ENCODE results near the gene BPIFB1.

BPIFB1 gene

GRCh38 chr20:33282196-33282934 lies 649 bp upstream of the BPIFB1 start:
- CTCF ChIA-PET = no interaction called here
- peaks cover 0 to 16% (median 7%) of the 10 kb centered on the region in 5 experiments for H3K27me3 ChIP-seq (replicated peaks in 2 of 5; ENCODE audit: control insufficient read depth in 4 of 5, insufficient read depth in 5 of 5, low read length in 4 of 5)
- DNase-seq = no peak

GRCh38 chr20:33284284-33284683 lies 1.3 kb downstream of the BPIFB1 start:
- Histone ChIP-seq H3K36me3 (ENCODE audit: control insufficient read depth in 4 of 4, insufficient read depth in 4 of 4, low read length in 3 of 4) (no peaks in the 10 kb centered on the region), H3K4me3 (ENCODE audit: control insufficient read depth in 1 of 7, extremely low read depth in 1 of 7, insufficient read depth in 4 of 7, low read depth in 2 of 7, low read length in 6 of 7) (no peak overlapping the region), H3K9me3 (ENCODE audit: control extremely low read depth in 1 of 5, control insufficient read depth in 4 of 5, insufficient read depth in 2 of 5, low read depth in 1 of 5, low read length in 4 of 5) (no peaks in the 10 kb centered on the region), H3K27me3 (replicated peaks in 2 of 5; ENCODE audit: control insufficient read depth in 4 of 5, insufficient read depth in 5 of 5, low read length in 4 of 5) (peaks cover 0 to 22% (median 9%) of the 10 kb centered on the region in 5 experiments), H3K27ac (ENCODE audit: insufficient read depth in 1 of 2, low read depth in 1 of 2, low read length in 2 of 2, poor library complexity in 1 of 2, severe bottlenecking in 2 of 2) (no peak overlapping the region), H3K4me1 (ENCODE audit: control extremely low read depth in 1 of 4, control insufficient read depth in 4 of 4, insufficient read depth in 4 of 4, low read length in 3 of 4) (no peaks in the 10 kb centered on the region)
- CTCF ChIA-PET = no interaction called here
- DNase-seq = no peak
- WGBS (ENCODE audit: insufficient coverage) = 95% methylated on average over 4 of the region's 4 CpGs
- POLR2A ChIA-PET = no interaction called here

More at GRCh38 chr20:33282196-33282934, 649 bp upstream of the BPIFB1 start:
- Histone ChIP-seq H3K27ac (ENCODE audit: insufficient read depth in 1 of 2, low read depth in 1 of 2, low read length in 2 of 2, poor library complexity in 1 of 2, severe bottlenecking in 2 of 2) (no peak overlapping the region), H3K4me3 (ENCODE audit: control insufficient read depth in 1 of 7, extremely low read depth in 1 of 7, insufficient read depth in 4 of 7, low read depth in 2 of 7, low read length in 6 of 7) (no peak overlapping the region), H3K36me3 (ENCODE audit: control insufficient read depth in 4 of 4, insufficient read depth in 4 of 4, low read length in 3 of 4) (no peaks in the 10 kb centered on the region), H3K4me1 (ENCODE audit: control extremely low read depth in 1 of 4, control insufficient read depth in 4 of 4, insufficient read depth in 4 of 4, low read length in 3 of 4) (no peaks in the 10 kb centered on the region), H3K9me3 (ENCODE audit: control extremely low read depth in 1 of 5, control insufficient read depth in 4 of 5, insufficient read depth in 2 of 5, low read depth in 1 of 5, low read length in 4 of 5) (no peaks in the 10 kb centered on the region)
- 96% methylated on average over 7 of the region's 8 CpGs for WGBS (ENCODE audit: insufficient coverage)
- POLR2A ChIA-PET = no interaction called here

GRCh38 chr20:33284937-33285336 lies 1.9 kb downstream of the BPIFB1 start:
- 68% methylated on average over 2 of the region's 2 CpGs for WGBS (ENCODE audit: insufficient coverage)
- CTCF ChIA-PET = interaction anchor here (1.0 to 1.5 kb wide), 2 partner anchors 15 to 29 kb away, joined by 3 read pairs; no protein-coding TSS in a partner anchor

GRCh38 chr20:33285861-33286495 lies 3.0 kb downstream of the BPIFB1 start:
- no peak overlapping the region for H3K27ac ChIP-seq (ENCODE audit: insufficient read depth in 1 of 2, low read depth in 1 of 2, low read length in 2 of 2, poor library complexity in 1 of 2, severe bottlenecking in 2 of 2)
- ChIA-PET POLR2A (no interaction called here), CTCF (interaction anchor here (1.0 to 1.5 kb wide), 3 partner anchors 14 to 47 kb away, joined by 3 read pairs; no protein-coding TSS in a partner anchor)
- no peak for DNase-seq
- WGBS (ENCODE audit: insufficient coverage) = 90% methylated on average over 7 of the region's 10 CpGs
- H3K4me3 ChIP-seq (ENCODE audit: control insufficient read depth in 1 of 7, extremely low read depth in 1 of 7, insufficient read depth in 4 of 7, low read depth in 2 of 7, low read length in 6 of 7) = no peak overlapping the region
- peaks cover 0 to 25% (median 9%) of the 10 kb centered on the region in 5 experiments for H3K27me3 ChIP-seq (replicated peaks in 2 of 5; ENCODE audit: control insufficient read depth in 4 of 5, insufficient read depth in 5 of 5, low read length in 4 of 5)
- no peaks in the 10 kb centered on the region for H3K36me3 ChIP-seq (ENCODE audit: control insufficient read depth in 4 of 4, insufficient read depth in 4 of 4, low read length in 3 of 4)
- no peaks in the 10 kb centered on the region for H3K4me1 ChIP-seq (ENCODE audit: control extremely low read depth in 1 of 4, control insufficient read depth in 4 of 4, insufficient read depth in 4 of 4, low read length in 3 of 4)
- H3K9me3 ChIP-seq (ENCODE audit: control extremely low read depth in 1 of 5, control insufficient read depth in 4 of 5, insufficient read depth in 2 of 5, low read depth in 1 of 5, low read length in 4 of 5) = no peaks in the 10 kb centered on the region

More at GRCh38 chr20:33284937-33285336, 1.9 kb downstream of the BPIFB1 start:
- Histone ChIP-seq H3K27ac (ENCODE audit: insufficient read depth in 1 of 2, low read depth in 1 of 2, low read length in 2 of 2, poor library complexity in 1 of 2, severe bottlenecking in 2 of 2) (no peak overlapping the region), H3K9me3 (ENCODE audit: control extremely low read depth in 1 of 5, control insufficient read depth in 4 of 5, insufficient read depth in 2 of 5, low read depth in 1 of 5, low read length in 4 of 5) (no peaks in the 10 kb centered on the region), H3K4me1 (ENCODE audit: control extremely low read depth in 1 of 4, control insufficient read depth in 4 of 4, insufficient read depth in 4 of 4, low read length in 3 of 4) (no peaks in the 10 kb centered on the region), H3K36me3 (ENCODE audit: control insufficient read depth in 4 of 4, insufficient read depth in 4 of 4, low read length in 3 of 4) (no peaks in the 10 kb centered on the region), H3K4me3 (ENCODE audit: control insufficient read depth in 1 of 7, extremely low read depth in 1 of 7, insufficient read depth in 4 of 7, low read depth in 2 of 7, low read length in 6 of 7) (no peak overlapping the region), H3K27me3 (replicated peaks in 2 of 5; ENCODE audit: control insufficient read depth in 4 of 5, insufficient read depth in 5 of 5, low read length in 4 of 5) (peaks cover 0 to 25% (median 9%) of the 10 kb centered on the region in 5 experiments)
- DNase-seq = no peak
- POLR2A ChIA-PET = no interaction called here

DNA sequence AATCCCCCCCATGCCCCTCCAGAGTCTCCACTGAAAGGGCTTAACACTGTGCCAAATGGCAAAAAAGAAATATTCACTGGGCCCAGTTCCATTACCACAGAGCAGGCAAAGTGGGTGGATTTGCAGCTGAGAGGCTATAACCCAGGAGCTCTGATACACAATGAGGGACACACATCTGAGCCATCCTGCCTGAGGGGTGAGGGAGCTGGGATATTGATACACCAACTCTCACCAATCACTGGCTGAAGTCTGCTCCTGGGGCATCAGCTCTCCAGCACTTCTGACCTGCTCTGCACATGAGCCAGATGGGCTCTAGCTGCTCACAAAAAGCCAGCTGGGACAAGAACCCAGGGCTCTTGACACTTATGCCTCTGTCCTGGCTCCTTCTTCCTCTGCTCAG lies 4.9 kb downstream of the BPIFB1 start:
- POLR2A ChIA-PET = interaction anchor here (0.6 kb wide), 1 partner anchor 114 kb away, joined by 4 read pairs; the partner anchor contains the start of gene CDK5RAP1

DNA sequence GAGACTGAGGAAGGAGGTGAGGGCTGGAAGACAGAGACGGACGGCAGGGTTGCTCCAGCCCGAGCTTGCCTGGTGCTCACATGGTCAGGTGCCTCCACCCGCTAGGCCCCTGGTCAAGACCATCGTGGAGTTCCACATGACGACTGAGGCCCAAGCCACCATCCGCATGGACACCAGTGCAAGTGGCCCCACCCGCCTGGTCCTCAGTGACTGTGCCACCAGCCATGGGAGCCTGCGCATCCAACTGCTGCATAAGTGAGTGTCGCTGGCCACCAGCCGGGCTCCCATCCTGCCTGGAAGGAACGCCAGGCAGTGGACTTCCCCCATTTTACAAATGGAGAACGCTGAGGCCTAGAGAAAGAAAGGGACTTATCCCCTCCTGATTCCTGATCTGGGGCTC lies 7.8 kb downstream of the BPIFB1 start:
- H3K27me3 ChIP-seq (replicated peaks in 2 of 5; ENCODE audit: control insufficient read depth in 4 of 5, insufficient read depth in 5 of 5, low read length in 4 of 5) = peaks cover 0 to 20% (median 5%) of the 10 kb centered on the region in 5 experiments
- H3K4me3 ChIP-seq (ENCODE audit: control insufficient read depth in 1 of 7, extremely low read depth in 1 of 7, insufficient read depth in 4 of 7, low read depth in 2 of 7, low read length in 6 of 7) = no peak overlapping the region
- POLR2A ChIA-PET = no interaction called here
- H3K27ac ChIP-seq (ENCODE audit: insufficient read depth in 1 of 2, low read depth in 1 of 2, low read length in 2 of 2, poor library complexity in 1 of 2, severe bottlenecking in 2 of 2) = no peak overlapping the region
- no peaks in the 10 kb centered on the region for H3K9me3 ChIP-seq (ENCODE audit: control extremely low read depth in 1 of 5, control insufficient read depth in 4 of 5, insufficient read depth in 2 of 5, low read depth in 1 of 5, low read length in 4 of 5)
- 97% methylated on average over 12 of the region's 13 CpGs for WGBS (ENCODE audit: insufficient coverage)
- no peaks in the 10 kb centered on the region for H3K36me3 ChIP-seq (ENCODE audit: control insufficient read depth in 4 of 4, insufficient read depth in 4 of 4, low read length in 3 of 4)
- H3K4me1 ChIP-seq (ENCODE audit: control extremely low read depth in 1 of 4, control insufficient read depth in 4 of 4, insufficient read depth in 4 of 4, low read length in 3 of 4) = no peaks in the 10 kb centered on the region
- DNase-seq = no peak
- CTCF ChIA-PET = no interaction called here

More for the DNA sequence above, 4.9 kb downstream of the BPIFB1 start:
- DNase-seq = no peak
- H3K4me1 ChIP-seq (ENCODE audit: control extremely low read depth in 1 of 4, control insufficient read depth in 4 of 4, insufficient read depth in 4 of 4, low read length in 3 of 4) = no peaks in the 10 kb centered on the region
- H3K4me3 ChIP-seq (ENCODE audit: control insufficient read depth in 1 of 7, extremely low read depth in 1 of 7, insufficient read depth in 4 of 7, low read depth in 2 of 7, low read length in 6 of 7) = no peak overlapping the region
- H3K27me3 ChIP-seq (replicated peaks in 2 of 5; ENCODE audit: control insufficient read depth in 4 of 5, insufficient read depth in 5 of 5, low read length in 4 of 5) = peaks cover 0 to 30% (median 9%) of the 10 kb centered on the region in 5 experiments
- CTCF ChIA-PET = interaction anchor here (1.0 to 3.6 kb wide), 4 partner anchors 12 to 386 kb away, joined by 3 to 15 read pairs (median 3); no protein-coding TSS in a partner anchor
- H3K36me3 ChIP-seq (ENCODE audit: control insufficient read depth in 4 of 4, insufficient read depth in 4 of 4, low read length in 3 of 4) = no peaks in the 10 kb centered on the region
- no peak overlapping the region for H3K27ac ChIP-seq (ENCODE audit: insufficient read depth in 1 of 2, low read depth in 1 of 2, low read length in 2 of 2, poor library complexity in 1 of 2, severe bottlenecking in 2 of 2)
- no peaks in the 10 kb centered on the region for H3K9me3 ChIP-seq (ENCODE audit: control extremely low read depth in 1 of 5, control insufficient read depth in 4 of 5, insufficient read depth in 2 of 5, low read depth in 1 of 5, low read length in 4 of 5)

DNA sequence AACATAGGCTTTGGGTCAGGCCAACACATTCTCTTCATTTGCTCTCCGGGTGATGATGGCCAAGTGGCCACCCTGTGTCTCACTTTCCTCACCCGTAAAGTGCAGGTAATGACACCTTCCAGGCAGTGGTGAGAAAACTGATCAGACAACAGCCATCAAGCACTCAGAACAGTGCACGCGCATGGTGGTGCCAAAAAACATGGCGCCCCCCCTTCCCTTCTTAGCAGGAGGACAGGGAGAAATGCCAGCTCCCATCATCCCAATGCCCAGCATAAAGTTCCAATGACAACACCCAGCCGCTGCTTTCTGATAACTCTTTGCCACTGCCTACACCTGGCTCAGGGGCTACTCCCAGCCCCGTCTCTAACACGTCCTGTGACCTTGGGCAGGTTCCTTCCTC lies 8.4 kb downstream of the BPIFB1 start:
- H3K27ac ChIP-seq (ENCODE audit: insufficient read depth in 1 of 2, low read depth in 1 of 2, low read length in 2 of 2, poor library complexity in 1 of 2, severe bottlenecking in 2 of 2) = no peak overlapping the region
- H3K27me3 ChIP-seq (replicated peaks in 2 of 5; ENCODE audit: control insufficient read depth in 4 of 5, insufficient read depth in 5 of 5, low read length in 4 of 5) = peaks cover 0 to 18% (median 5%) of the 10 kb centered on the region in 5 experiments
- H3K4me3 ChIP-seq (ENCODE audit: control insufficient read depth in 1 of 7, extremely low read depth in 1 of 7, insufficient read depth in 4 of 7, low read depth in 2 of 7, low read length in 6 of 7) = no peak overlapping the region
- no peaks in the 10 kb centered on the region for H3K36me3 ChIP-seq (ENCODE audit: control insufficient read depth in 4 of 4, insufficient read depth in 4 of 4, low read length in 3 of 4)
- 76% methylated on average over 7 of the region's 8 CpGs for WGBS (ENCODE audit: insufficient coverage)
- H3K4me1 ChIP-seq (ENCODE audit: control extremely low read depth in 1 of 4, control insufficient read depth in 4 of 4, insufficient read depth in 4 of 4, low read length in 3 of 4) = no peaks in the 10 kb centered on the region
- ChIA-PET POLR2A (no interaction called here), CTCF (no interaction called here)
- no peaks in the 10 kb centered on the region for H3K9me3 ChIP-seq (ENCODE audit: control extremely low read depth in 1 of 5, control insufficient read depth in 4 of 5, insufficient read depth in 2 of 5, low read depth in 1 of 5, low read length in 4 of 5)
- no peak for DNase-seq

All from common myeloid progenitor, CD34-positive (primary cell).